GM10248 (cell line): ENCODE results near the gene NMD3.

Experiments used
- CTCF ChIA-PET: fragments of 300-600 bp; sonication (Branson Sonifier 250); formaldehyde crosslinking; extraction: SDS; loops from one replicate; lab custom pipeline; 2021; ENCODE audit warnings: antibody characterized with exemption; lab: Yijun Ruan, JAX
- POLR2A ChIA-PET: fragments of 350-650 bp; sonication (Branson Sonifier 250); formaldehyde crosslinking; extraction: SDS; loops from one replicate; lab custom pipeline; 2020; ENCODE audit warnings: antibody characterized with exemption; lab: Yijun Ruan, JAX
- DNase-seq: peaks from one replicate; pipeline ENCODE4 v3.0.0; 2012; ENCODE audit errors: extremely low spot score
- CTCF ChIP-seq: IDR thresholded peaks from 2 replicates; pipeline ENCODE4 v1.5.1; 2012; ENCODE audit warnings: mild to moderate bottlenecking, low read depth; ENCODE audit errors: extremely low read depth, missing control alignments, control extremely low read depth

Gene NMD3

DNA sequence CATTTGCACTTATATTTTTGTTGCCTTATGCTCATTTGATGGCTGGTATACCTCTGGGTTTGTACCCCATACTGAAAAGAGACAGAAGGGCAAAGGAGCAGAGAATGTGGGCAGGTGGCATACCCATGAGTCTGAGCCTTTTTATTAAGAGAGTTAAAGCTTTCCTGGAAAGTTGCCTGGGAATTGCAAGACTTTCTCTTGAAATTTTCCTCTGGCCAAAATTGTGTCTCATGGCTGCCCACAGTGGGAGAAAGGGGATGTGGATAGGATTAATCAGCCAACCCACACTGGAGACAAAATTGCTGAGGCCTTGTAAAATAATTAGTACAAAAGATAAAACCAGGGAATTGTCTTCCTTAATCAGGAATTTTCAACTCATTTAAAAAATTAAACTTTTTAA lies 8.2 kb upstream of the NMD3 start:
- ChIA-PET CTCF (interaction anchor here (1.1 to 1.9 kb wide), 4 partner anchors 9 to 100 kb away, joined by 3 to 5 read pairs (median 3); no protein-coding TSS in a partner anchor), POLR2A (no interaction called here)
- TF ChIP-seq CTCF, result no peak
- DNase-seq, result no peak

GRCh38 chr3:161213644-161214043 lies 7.5 kb upstream of the NMD3 start:
- no peak for DNase-seq
- ChIA-PET POLR2A (no interaction called here), CTCF (interaction anchor here (1.4 kb wide), 1 partner anchor 101 kb away, joined by 3 read pairs; no protein-coding TSS in a partner anchor)
- TF ChIP-seq CTCF, result no peak

- CTCF ChIA-PET, result no interaction called here
- TF ChIP-seq CTCF, result no peak
- POLR2A ChIA-PET, result no interaction called here
- DNase-seq, result no peak
These were observed 5.9 kb upstream of the NMD3 start for GRCh38 chr3:161215185-161215584.

- ChIA-PET POLR2A (no interaction called here), CTCF (interaction anchor here (1.9 to 3.4 kb wide), 2 partner anchors 10 to 18 kb away, joined by 5 to 8 read pairs; no protein-coding TSS in a partner anchor)
- no peak for DNase-seq
- TF ChIP-seq CTCF, result no peak
These were observed 3.6 kb upstream of the NMD3 start for GRCh38 chr3:161217496-161217895.

DNA sequence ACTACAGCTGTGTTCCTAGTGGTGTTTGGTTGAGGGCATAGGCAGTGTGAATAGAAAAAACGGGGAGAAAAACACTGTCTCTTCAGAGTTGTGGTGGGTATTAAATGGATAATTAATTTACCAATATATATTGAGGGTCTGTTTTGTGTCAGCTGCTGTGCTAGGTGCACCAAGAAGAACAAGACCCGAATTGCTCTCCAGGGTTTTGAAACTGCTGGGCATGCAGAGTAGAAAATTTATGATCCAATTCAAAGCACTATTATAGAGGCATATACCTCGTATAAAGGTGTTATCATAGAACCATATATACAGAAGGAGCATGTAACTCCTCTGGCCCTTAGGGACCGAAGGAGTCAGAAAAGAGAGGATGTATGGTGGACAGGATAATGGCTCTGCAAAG lies 1.6 kb upstream of the NMD3 start:
- POLR2A ChIA-PET, result no interaction called here
- CTCF ChIA-PET, result interaction anchor here (3.4 kb wide), 1 partner anchor 12 kb away, joined by 8 read pairs; no protein-coding TSS in a partner anchor
- TF ChIP-seq CTCF, result no peak
- no peak for DNase-seq

DNA sequence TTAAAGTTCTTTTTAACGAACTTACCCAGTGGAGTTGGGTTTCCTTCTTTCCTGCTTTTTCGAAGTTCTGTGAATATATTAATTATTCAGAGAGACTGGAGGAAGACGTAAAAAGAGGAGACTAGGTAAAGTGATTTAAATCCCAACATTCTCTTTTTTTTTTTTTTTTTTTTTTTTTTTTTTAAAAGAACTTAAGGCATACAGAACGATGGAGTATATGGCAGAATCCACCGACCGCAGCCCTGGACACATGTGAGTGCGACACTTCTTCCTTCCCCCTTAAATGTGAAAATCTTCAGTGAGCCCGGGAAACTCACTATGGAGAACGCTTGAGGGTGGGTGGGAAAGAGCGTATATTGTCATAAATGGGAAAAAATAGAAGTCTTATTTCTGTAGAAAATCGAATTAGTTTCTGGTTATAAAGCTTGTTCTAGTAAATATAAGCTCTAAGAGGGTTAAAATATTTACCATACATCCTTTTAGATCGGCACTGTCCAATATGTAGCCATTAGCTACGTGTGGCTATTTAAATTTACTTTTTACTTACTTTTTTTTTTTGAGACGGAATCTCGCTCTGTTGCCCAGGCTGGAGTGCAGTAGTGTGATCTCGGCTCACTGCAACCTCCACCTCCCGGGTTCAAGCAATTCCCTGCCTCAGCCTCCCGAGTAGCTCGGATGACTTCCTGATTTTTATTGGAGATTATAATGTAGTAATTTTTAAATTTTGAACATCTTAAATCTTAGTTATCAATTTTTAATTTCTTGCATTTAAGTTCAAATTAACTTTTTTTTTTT lies 892 bp downstream of the NMD3 start:
- DNase-seq, result peak; percentile 18
- CTCF ChIA-PET, result interaction anchor here (0.9 to 2.7 kb wide), 7 partner anchors 9 to 265 kb away, joined by 3 to 16 read pairs (median 4); no protein-coding TSS in a partner anchor
- POLR2A ChIA-PET, result interaction anchor here (0.9 to 1.1 kb wide), 2 partner anchors 10 to 197 kb away, joined by 4 to 6 read pairs; no protein-coding TSS in a partner anchor
- no peak for TF ChIP-seq CTCF
